ENCODE measurements around the gene TMEM170A.
"Not testable (repeated sequence)": the region's sequence is repeated elsewhere in the genome, so short reads cannot be mapped to it uniquely, and the experiment has no call there.

The TMEM170A gene

DNA sequence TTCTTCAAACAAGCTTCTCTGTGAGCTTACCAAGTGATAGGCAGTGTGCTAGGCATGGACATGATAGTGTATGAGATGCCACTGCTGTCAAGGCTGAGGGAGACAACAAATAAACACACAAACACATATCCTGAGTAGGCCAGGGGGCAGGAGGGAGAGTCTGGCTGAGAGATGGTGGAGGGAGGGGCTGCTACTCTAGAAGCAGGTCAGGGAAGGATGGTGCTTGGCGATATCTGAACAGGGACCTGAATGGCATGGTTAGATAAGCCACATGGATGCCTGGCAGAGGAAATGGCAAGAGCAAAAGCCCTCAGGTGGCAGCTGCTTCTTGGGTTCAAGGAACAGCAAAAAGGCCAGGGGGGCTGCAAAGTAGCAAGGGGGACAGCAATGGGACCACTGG lies 39.3 kb upstream of the TMEM170A start:
- Histone ChIP-seq H3K27ac (ENCODE audit: low read depth, low read length) (no peak overlapping the region), H3K27me3 (ENCODE audit: low read length) (no peaks in the 10 kb centered on the region), H3K9me3 (ENCODE audit: insufficient read depth, low read length) (no peaks in the 10 kb centered on the region), H3K36me3 (ENCODE audit: low read length) (no peaks in the 10 kb centered on the region), H3K9me2 (replicated peaks; ENCODE audit: insufficient read depth, low read length) (no peaks in the 10 kb centered on the region), H3K79me2 (ENCODE audit: insufficient read depth, low read length) (no peaks in the 10 kb centered on the region), H2AFZ (ENCODE audit: low read depth, low read length, severe bottlenecking) (no peak overlapping the region), H4K20me1 (ENCODE audit: low read depth, low read length) (no peaks in the 10 kb centered on the region), H3K9ac (ENCODE audit: low read length) (no peak overlapping the region), H3F3A (ENCODE audit: insufficient read depth) (no peaks in the 10 kb centered on the region), H3K4me3 (ENCODE audit: insufficient read depth, low read length, poor library complexity, severe bottlenecking) (no peak overlapping the region), H3K4me2 (ENCODE audit: low read depth, low read length, poor library complexity, severe bottlenecking) (no peak overlapping the region)
- TF ChIP-seq, protein P1, sequence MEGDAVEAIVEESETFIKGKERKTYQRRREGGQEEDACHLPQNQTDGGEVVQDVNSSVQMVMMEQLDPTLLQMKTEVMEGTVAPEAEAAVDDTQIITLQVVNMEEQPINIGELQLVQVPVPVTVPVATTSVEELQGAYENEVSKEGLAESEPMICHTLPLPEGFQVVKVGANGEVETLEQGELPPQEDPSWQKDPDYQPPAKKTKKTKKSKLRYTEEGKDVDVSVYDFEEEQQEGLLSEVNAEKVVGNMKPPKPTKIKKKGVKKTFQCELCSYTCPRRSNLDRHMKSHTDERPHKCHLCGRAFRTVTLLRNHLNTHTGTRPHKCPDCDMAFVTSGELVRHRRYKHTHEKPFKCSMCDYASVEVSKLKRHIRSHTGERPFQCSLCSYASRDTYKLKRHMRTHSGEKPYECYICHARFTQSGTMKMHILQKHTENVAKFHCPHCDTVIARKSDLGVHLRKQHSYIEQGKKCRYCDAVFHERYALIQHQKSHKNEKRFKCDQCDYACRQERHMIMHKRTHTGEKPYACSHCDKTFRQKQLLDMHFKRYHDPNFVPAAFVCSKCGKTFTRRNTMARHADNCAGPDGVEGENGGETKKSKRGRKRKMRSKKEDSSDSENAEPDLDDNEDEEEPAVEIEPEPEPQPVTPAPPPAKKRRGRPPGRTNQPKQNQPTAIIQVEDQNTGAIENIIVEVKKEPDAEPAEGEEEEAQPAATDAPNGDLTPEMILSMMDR (IDR thresholded peaks at IDR 0.05; ENCODE audit: insufficient read depth, low read length, poor library complexity, severe bottlenecking) = no peak
- no peak for TF ChIP-seq EZH2phosphoT487 (conservative IDR thresholded peaks at IDR 0.05; ENCODE audit: low read length)

GRCh38 chr16:75502916-75503605 lies 38.6 kb upstream of the TMEM170A start:
- Histone ChIP-seq H3K9me2 (replicated peaks; ENCODE audit: insufficient read depth, low read length) (no peaks in the 10 kb centered on the region), H3K4me2 (ENCODE audit: low read depth, low read length, poor library complexity, severe bottlenecking) (no peak overlapping the region), H3K27ac (ENCODE audit: low read depth, low read length) (no peak overlapping the region), H3K36me3 (ENCODE audit: low read length) (no peaks in the 10 kb centered on the region), H3F3A (ENCODE audit: insufficient read depth) (no peaks in the 10 kb centered on the region), H2AFZ (ENCODE audit: low read depth, low read length, severe bottlenecking) (no peak overlapping the region), H4K20me1 (ENCODE audit: low read depth, low read length) (no peaks in the 10 kb centered on the region), H3K79me2 (ENCODE audit: insufficient read depth, low read length) (no peaks in the 10 kb centered on the region), H3K9ac (ENCODE audit: low read length) (no peak overlapping the region), H3K9me3 (ENCODE audit: insufficient read depth, low read length) (no peaks in the 10 kb centered on the region), H3K27me3 (ENCODE audit: low read length) (no peaks in the 10 kb centered on the region), H3K4me3 (ENCODE audit: insufficient read depth, low read length, poor library complexity, severe bottlenecking) (no peak overlapping the region)
- no peak for TF ChIP-seq EZH2phosphoT487 (conservative IDR thresholded peaks at IDR 0.05; ENCODE audit: low read length)
- TF ChIP-seq, protein P1 (IDR thresholded peaks at IDR 0.05; ENCODE audit: insufficient read depth, low read length, poor library complexity, severe bottlenecking) = no peak

GRCh38 chr16:75501820-75502219 lies 37.3 kb upstream of the TMEM170A start:
- not testable (repeated sequence) for H4K20me1 ChIP-seq (ENCODE audit: low read depth, low read length); H2AFZ ChIP-seq (ENCODE audit: low read depth, low read length, severe bottlenecking); H3K27ac ChIP-seq (ENCODE audit: low read depth, low read length); H3K27me3 ChIP-seq (ENCODE audit: low read length); H3F3A ChIP-seq (ENCODE audit: insufficient read depth); H3K4me2 ChIP-seq (ENCODE audit: low read depth, low read length, poor library complexity, severe bottlenecking); H3K9ac ChIP-seq (ENCODE audit: low read length); H3K36me3 ChIP-seq (ENCODE audit: low read length); H3K4me3 ChIP-seq (ENCODE audit: insufficient read depth, low read length, poor library complexity, severe bottlenecking); H3K79me2 ChIP-seq (ENCODE audit: insufficient read depth, low read length); H3K9me3 ChIP-seq (ENCODE audit: insufficient read depth, low read length); H3K9me2 ChIP-seq (replicated peaks; ENCODE audit: insufficient read depth, low read length)

DNA sequence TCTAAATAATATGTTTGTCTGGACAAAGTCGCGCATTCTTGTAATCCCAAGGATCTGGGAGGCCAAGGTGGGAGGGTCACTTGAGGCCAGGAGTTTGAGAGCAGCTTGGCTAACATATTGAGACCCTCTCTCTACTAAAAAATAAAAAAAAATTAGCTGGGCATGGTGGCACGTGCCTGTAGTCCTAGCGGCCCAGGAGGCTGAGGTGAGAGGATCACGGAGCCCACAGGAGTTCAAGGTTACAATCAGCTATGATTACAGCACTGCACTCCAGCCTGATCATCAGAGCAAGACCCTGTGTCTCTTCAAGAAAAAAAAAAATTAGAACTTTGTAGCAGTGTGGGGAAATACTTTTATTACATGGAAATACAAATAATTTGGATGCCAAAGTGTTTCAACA lies 36.9 kb upstream of the TMEM170A start:
- Histone ChIP-seq H3K79me2 (ENCODE audit: insufficient read depth, low read length) (no peaks in the 10 kb centered on the region), H3K9me3 (ENCODE audit: insufficient read depth, low read length) (no peaks in the 10 kb centered on the region), H4K20me1 (ENCODE audit: low read depth, low read length) (no peaks in the 10 kb centered on the region), H3K4me2 (ENCODE audit: low read depth, low read length, poor library complexity, severe bottlenecking) (no peak overlapping the region), H3K36me3 (ENCODE audit: low read length) (no peaks in the 10 kb centered on the region), H3F3A (ENCODE audit: insufficient read depth) (no peaks in the 10 kb centered on the region), H3K4me3 (ENCODE audit: insufficient read depth, low read length, poor library complexity, severe bottlenecking) (no peak overlapping the region), H3K9ac (ENCODE audit: low read length) (no peak overlapping the region), H3K27me3 (ENCODE audit: low read length) (no peaks in the 10 kb centered on the region), H3K27ac (ENCODE audit: low read depth, low read length) (no peak overlapping the region), H2AFZ (ENCODE audit: low read depth, low read length, severe bottlenecking) (no peak overlapping the region), H3K9me2 (replicated peaks; ENCODE audit: insufficient read depth, low read length) (no peaks in the 10 kb centered on the region)
- no peak for TF ChIP-seq EZH2phosphoT487 (conservative IDR thresholded peaks at IDR 0.05; ENCODE audit: low read length)

DNA sequence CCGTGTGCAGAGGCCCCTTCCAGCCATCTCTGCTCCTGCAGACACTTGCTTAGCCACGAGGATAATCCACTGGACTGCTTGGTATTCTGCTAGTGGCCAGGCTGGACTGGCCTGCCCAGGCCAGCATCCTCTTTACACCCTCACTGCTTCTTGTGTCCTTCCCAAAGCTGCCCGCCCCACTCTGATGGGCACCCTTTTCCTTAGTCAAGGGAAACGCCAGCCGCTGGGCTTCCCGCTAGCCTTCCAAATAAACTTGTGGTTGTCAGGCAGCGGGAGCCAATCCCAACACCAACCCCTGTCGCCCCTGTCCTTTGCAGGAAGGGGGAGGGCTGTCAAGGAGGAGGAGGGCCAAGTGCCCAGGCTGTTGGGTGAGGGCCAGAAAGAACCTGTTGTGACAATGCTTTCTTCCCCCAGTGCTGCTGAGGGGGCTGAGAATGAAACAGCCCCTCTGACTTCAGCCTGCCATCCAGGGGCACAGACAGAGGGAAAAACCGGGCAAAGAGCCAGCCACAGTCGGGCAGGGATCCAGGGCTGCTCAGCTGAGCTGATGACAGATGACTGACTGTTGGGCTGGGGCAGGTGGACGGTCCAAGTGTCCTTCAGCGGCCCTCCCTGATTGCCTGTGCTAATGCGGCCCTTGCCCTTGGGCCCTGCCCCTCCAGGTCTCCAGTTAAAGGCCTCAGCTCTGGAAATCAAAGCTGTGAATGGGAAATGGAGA lies 34.3 kb upstream of the TMEM170A start:
- H3F3A ChIP-seq (ENCODE audit: insufficient read depth); H3K27me3 ChIP-seq (ENCODE audit: low read length); H3K9ac ChIP-seq (ENCODE audit: low read length); H3K27ac ChIP-seq (ENCODE audit: low read depth, low read length); H3K79me2 ChIP-seq (ENCODE audit: insufficient read depth, low read length); H4K20me1 ChIP-seq (ENCODE audit: low read depth, low read length); H3K9me2 ChIP-seq (replicated peaks; ENCODE audit: insufficient read depth, low read length); H3K4me2 ChIP-seq (ENCODE audit: low read depth, low read length, poor library complexity, severe bottlenecking); H2AFZ ChIP-seq (ENCODE audit: low read depth, low read length, severe bottlenecking); H3K4me3 ChIP-seq (ENCODE audit: insufficient read depth, low read length, poor library complexity, severe bottlenecking); H3K36me3 ChIP-seq (ENCODE audit: low read length); H3K9me3 ChIP-seq (ENCODE audit: insufficient read depth, low read length): not testable (repeated sequence)
